GF-D8 (cell line): Measurements from ENCODE around the gene CALML5.

Experiments used
- DNase-seq: peaks from one replicate; lab custom pipeline; 2025; lab: John Stamatoyannopoulos, UW

Gene CALML5

GRCh38 chr10:5515948-5516761 lies 16.8 kb upstream of the CALML5 start:
- DNase-seq = no peak

- no peak for DNase-seq
These were observed 15.0 kb upstream of the CALML5 start for GRCh38 chr10:5514226-5514850.

DNA sequence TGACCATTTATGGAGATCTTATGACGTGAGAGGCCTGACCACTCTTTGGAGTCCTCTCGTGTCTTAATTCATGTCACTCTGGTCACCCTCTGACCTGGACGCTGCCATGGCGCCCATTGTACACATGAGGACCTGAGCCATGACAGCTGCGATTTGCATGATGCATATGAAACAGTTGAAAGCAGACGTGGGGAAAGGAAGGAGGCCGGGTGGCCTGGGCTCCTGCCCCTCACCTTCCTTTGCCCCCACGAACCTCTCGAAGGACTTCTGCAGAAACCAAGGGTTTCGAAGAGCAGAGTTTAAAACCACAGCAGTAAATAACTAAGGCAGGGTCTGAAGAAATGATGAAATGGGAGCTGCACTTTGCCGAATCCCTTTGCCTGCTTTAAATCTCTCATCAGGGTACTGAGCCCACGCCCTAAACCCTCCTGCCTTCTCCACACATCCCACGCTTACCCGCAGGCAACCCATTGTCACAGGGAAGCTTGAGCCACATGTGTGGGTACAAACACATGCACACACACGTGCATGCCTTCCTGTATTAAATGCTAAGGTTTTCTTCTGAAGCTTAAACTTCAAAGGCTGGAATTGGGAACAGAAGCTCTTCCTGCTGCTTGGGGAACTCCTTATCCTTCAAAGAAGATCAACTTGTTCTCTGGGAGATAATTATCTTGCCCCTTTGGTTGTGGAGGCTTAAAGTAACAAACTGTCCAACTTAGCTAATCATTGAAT lies 13.7 kb upstream of the CALML5 start:
- no peak for DNase-seq

DNA sequence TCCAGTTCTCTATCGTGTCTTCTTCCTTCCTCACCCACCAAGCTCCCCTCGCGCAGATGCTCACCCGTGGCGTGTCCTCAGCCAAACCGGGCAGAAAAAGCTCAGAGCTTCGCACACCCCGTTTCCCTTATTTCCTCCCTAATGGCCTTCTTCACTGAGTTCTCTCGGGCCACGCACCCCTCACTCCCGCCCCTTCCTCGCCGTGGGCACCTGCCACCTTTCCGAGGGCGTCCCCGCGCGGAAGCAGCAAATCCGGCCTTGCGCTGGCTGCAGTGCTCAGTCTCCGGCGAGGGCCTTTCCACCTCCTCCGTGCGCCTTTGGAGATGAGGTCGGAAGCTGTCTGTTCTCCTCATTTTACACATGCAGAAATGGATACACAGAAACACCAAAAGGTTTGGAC lies 13.0 kb upstream of the CALML5 start:
- no peak for DNase-seq

GRCh38 chr10:5511885-5512280 lies 12.5 kb upstream of the CALML5 start:
- DNase-seq = no peak

DNA sequence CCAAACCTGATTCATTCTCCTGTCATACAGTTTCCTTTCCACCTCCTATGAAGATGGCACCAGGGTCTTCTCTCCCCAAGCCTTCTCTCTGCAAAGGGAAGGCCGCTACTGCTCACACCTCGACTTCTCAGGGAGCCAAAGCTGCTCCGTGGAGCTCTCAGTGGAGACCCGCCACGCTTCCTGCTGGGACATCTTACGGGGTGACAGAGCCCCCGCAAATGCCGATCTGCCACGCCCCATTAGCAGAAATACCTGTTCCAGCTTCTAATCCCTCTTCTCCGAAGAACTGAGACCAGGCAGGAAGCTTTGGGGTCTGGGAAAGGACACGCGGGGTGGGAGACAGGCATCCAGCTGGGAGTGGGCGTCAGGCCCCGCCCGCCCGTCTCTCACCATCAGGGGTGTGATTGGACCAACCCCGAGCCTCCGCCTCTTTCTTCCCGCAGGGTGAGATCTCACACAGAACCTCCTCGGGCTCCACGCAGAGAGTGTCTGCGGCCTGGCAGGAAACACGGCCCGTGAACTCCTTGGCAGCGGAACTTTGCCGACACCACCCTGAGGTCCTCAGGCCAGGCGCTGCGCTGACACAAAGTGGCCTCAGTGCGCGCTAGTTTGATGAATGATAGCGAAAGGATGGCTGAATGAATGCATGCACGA lies 12.0 kb upstream of the CALML5 start:
- no peak for DNase-seq

- DNase-seq = no peak
These were observed 11.1 kb upstream of the CALML5 start for GRCh38 chr10:5510281-5511072.

GRCh38 chr10:5509691-5510090 lies 10.3 kb upstream of the CALML5 start:
- no peak for DNase-seq

DNA sequence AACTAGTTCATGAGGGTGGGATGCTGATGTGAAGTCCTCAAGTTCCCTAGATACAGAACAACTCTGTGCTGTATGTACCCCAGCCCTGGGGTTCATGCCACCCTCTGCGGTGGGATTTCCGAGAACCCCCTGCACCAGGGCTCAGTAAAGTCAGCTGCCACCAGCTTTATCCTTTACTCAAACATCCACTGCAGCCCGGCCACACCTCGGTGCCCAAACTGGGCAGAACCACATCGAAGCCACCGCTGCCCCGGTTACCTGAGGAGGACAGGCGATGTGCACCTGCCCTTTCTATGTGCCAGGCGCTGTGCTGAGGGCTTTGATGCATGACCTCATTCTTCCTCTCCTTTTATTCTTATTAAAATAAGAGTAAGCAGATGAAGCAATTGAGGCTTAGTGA lies 9.9 kb upstream of the CALML5 start:
- no peak for DNase-seq

DNA sequence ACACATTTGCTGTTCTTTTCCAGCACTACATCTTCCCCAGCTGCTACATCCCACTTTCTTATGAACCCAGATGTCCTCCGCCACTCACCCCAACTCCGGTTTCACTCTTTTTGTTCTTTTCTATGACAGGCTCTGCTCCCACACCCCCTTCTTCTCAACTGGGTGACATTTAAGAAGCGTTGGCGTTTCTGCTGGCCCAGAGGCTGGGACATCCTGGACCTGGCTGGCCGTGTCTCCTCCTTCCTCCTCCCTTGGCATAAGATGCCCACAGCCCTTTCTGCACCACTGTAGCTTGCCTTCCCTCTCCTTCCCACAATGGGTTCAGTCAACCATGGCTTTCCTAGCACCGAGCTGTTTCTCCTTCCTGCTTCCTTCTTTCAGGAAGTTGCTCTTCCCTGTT lies 9.4 kb upstream of the CALML5 start:
- DNase-seq = no peak

- DNase-seq = no peak
These were observed 8.8 kb upstream of the CALML5 start for GRCh38 chr10:5508161-5508604.

DNA sequence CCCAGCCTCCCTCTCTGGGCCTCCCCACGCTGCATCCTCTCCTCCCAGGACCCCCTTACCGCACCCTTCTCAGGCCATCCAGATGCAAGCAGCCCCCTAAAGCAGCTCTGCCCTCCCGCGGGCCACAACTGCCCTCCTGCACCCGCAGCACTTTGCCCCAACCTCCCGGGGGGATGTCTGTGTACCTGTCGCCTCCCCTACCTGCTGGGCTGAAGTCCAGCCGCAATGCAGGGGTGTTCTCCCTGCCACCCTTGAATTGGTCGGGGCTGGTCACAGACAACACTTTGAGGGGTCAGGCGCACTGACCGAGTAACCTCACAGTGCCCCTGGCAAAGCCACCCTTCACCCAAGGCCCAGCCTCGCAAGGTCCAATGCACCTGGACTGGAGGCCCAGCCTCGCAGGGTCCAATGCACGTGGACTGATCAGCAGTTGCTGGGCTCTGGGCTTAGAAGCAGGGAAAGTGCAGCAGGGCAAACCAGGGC lies 8.3 kb upstream of the CALML5 start:
- DNase-seq = no peak

DNA sequence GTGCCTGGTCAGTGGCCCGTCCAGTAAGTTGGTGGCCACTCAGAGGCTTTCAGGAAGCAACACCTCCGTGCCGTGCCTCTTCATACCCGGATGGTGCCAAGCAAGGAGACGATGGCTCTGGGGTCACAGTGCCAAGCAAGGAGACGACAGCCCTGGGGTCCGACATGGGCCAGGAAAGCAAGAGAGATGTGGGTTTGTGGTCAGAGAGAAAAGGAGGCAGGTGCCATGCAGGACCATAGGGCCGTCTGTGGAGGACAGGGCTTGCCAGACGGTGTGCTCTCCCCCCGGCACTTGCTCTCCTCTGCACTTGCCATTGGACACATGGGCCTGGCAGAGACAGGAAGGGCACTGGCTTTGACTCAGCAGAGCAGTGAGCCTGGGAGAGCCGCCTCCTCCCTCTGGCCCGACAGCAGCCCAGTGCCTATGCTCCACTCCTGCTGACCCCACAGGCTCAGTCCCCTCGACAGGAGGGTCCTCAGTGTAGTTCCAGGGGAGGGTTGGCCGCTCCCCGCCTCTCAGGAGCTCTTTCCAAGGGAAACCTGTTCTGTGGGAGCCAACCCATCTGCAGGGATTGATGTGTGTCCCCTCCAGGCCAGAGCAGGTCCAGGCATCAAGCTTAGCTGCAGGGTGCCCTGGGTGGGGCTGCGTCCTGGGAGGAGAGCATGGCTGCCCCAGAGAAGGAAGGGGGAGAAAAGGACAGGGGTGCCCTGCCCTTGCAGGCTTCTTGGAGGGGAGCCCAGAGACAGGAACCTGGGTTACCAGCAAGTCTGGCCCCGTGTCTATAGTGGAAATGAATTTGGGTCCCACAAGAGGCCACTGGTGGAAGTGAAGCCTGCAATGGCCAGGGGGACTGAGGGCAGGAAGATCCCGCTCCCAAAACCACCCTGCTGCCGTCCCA lies 7.6 kb upstream of the CALML5 start:
- DNase-seq = no peak

GRCh38 chr10:5506246-5506645 lies 6.9 kb upstream of the CALML5 start:
- no peak for DNase-seq

GRCh38 chr10:5504146-5505072 lies 5.0 kb upstream of the CALML5 start:
- no peak for DNase-seq

DNA sequence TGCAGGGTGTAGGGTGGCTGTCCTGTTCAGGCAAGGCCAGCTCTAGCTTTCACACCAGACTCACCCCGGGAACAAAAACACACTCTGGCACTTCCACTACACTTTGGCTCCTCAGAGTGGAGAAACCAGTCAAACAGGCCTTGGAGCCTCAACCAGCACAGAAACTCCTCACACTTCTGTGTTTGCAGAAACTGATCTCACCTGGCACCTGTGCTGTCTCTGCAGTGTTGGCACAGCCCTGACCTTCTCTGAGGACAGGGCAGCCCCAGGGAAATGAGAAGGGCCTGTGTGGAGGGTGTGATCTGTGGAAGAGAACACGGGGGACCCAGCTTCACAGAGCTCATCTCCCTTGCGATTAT lies 4.1 kb upstream of the CALML5 start:
- DNase-seq = no peak

DNA sequence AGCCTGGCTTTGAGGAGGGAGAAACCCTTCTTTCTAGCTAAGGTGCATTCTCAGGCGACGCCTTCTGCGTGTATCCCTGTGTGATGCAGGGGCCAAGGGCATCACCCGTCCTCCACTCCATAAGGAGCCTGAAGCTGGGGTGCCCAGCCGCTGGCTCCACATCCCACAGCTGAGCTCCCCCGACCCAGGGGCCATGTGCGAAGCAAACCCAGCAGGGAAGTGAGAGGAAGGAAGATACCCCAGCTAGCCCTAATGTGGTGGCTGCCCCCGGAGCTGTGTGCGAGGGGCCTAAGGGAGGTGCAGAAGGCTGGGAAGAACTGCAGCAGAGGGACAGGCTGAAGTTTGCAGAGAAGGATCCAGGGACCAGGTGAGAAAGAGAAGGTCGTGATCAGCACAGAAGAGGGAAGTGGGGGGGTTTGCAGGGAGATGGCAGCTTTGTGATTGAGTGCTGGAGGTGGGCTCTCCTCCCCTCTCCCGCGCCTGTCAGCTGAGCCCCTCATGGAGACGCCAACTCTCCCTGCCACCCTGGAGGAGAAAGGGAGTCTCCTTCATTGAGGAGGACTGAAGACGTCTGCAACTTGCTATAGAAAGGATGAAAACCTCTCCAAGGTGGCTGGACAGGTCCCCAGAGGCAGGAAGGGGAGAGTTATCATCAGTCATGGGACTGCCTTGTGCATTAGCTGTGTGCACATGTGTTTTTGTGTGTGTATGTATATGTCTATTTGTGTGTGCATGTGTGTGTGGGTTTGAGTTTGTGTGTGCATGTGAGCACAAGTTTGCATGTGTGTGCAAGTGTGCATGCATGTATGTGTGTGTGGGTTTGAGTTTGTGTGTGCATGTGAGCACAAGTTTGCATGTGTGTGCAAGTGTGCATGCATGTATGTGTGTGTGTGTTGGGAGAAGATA lies 3.5 kb upstream of the CALML5 start:
- DNase-seq = no peak

GRCh38 chr10:5502061-5502521 lies 2.7 kb upstream of the CALML5 start:
- DNase-seq = no peak
